Endothelial cell of umbilical vein (primary cell): ENCODE results near the gene PLXDC2. TPM values are rescaled to one million over a fixed set of nuclear protein-coding genes. Genes with fewer than 3 reads are reported as not detected.

Experiments
- BruUV-seq: library from RNA; stranded (reverse); fragments of 400-500 nt; replicated peaks from 2 replicates; lab custom pipeline; 2021; lab: Mats Ljungman, UMichigan
- CTCF ChIA-PET: fragments of 300-600, 350-600 bp; sonication (Branson Sonifier 250); formaldehyde crosslinking; loops from one replicate; lab custom pipeline; 2021; ENCODE audit warnings: antibody characterized with exemption, inconsistent platforms; lab: Charles Lee
- POLR2A ChIA-PET: fragments of 300-600, 350-600 bp; sonication (Branson Sonifier 250); formaldehyde crosslinking; loops from one replicate; lab custom pipeline; 2021; ENCODE audit warnings: antibody characterized with exemption, inconsistent platforms; lab: Charles Lee
- DNase-seq: peaks from one replicate; pipeline ENCODE4 v3.0.0-alpha.2; 2011; ENCODE audit warnings: low read depth, low spot score
- FAIRE-seq: peaks from 2 replicates; lab custom pipeline; 2011; peaks lifted over from hg19 to GRCh38; lab: Jason Lieb, UNC
- H2AFZ ChIP-seq: 2 replicates; pipeline ENCODE4 v1.6.0; 2012; ENCODE audit warnings: low read depth, low read length, control low read depth, inconsistent platforms
- H3K27ac ChIP-seq: 2 replicates; pipeline ENCODE4 v1.5.1; 2011; ENCODE audit warnings: low read depth, mild to moderate bottlenecking, control low read depth, low read length, moderate library complexity; ENCODE audit not compliant: insufficient read depth
- H3K27me3 ChIP-seq, 2 experiments: 2 replicates each; pipeline versions ENCODE4 v1.6.0 to v1.6.1; 2011; ENCODE audit warnings: low read length in 2 of 2, mixed read lengths in 1 of 2; ENCODE audit not compliant: control insufficient read depth in 2 of 2, insufficient read depth in 2 of 2
- H3K36me3 ChIP-seq, 2 experiments: 2 replicates in 1 of 2; 3 replicates in 1 of 2; pipeline ENCODE4 v1.5.1; 2011; ENCODE audit warnings: low read length in 2 of 2, mild to moderate bottlenecking in 1 of 2, moderate library complexity in 1 of 2; ENCODE audit not compliant: control insufficient read depth in 2 of 2, insufficient read depth in 2 of 2; ENCODE audit errors: extremely low read depth in 1 of 2
- H3K4me1 ChIP-seq: 3 replicates; pipeline ENCODE4 v1.5.1; 2011; ENCODE audit warnings: mild to moderate bottlenecking, low read length; ENCODE audit not compliant: control insufficient read depth, insufficient read depth; ENCODE audit errors: extremely low read depth
- H3K4me2 ChIP-seq: 2 replicates; pipeline ENCODE4 v1.6.1; 2011; ENCODE audit warnings: low read length, control low read depth, mixed read lengths; ENCODE audit not compliant: insufficient read depth
- H3K4me3 ChIP-seq, 3 experiments: fragments of 200-600 bp in 1 of 3; sonication (generic), shearing (Covaris generic) in 1 of 3; replicated peaks in 1 of 3; 2 replicates each; pipeline ENCODE4 v1.5.1; 2011 to 2016; ENCODE audit warnings: control low read depth in 3 of 3, low read length in 3 of 3, mild to moderate bottlenecking in 2 of 3, inconsistent platforms in 1 of 3, low read depth in 1 of 3, moderate library complexity in 1 of 3; ENCODE audit not compliant: insufficient read depth in 1 of 3
- H3K79me2 ChIP-seq: 2 replicates; pipeline ENCODE4 v1.6.0; 2012; ENCODE audit warnings: low read length, inconsistent platforms; ENCODE audit not compliant: control insufficient read depth, insufficient read depth
- H3K9ac ChIP-seq: replicated peaks from 2 replicates; pipeline ENCODE3; 2011; ENCODE audit warnings: low read length, control low read depth; ENCODE audit not compliant: insufficient read depth; ENCODE audit errors: extremely low read depth
- H3K9me1 ChIP-seq: replicated peaks from 3 replicates; pipeline ENCODE4 v1.6.0; 2011; ENCODE audit warnings: mild to moderate bottlenecking, low read length; ENCODE audit not compliant: control insufficient read depth, insufficient read depth; ENCODE audit errors: extremely low read depth
- H3K9me3 ChIP-seq: replicated peaks from 2 replicates; pipeline ENCODE4 v1.5.1; 2012; ENCODE audit warnings: low read length, inconsistent platforms; ENCODE audit not compliant: control insufficient read depth, insufficient read depth
- H4K20me1 ChIP-seq: replicated peaks from 2 replicates; pipeline ENCODE3; 2011; ENCODE audit warnings: mild to moderate bottlenecking, low read length; ENCODE audit not compliant: control insufficient read depth, insufficient read depth; ENCODE audit errors: extremely low read depth
- CTCF ChIP-seq, 2 donors: IDR thresholded peaks; 1 replicate in 1 of 2; 2 replicates in 1 of 2; pipeline ENCODE4 v1.5.1; 2011; ENCODE audit warnings: low read length in 2 of 2, mild to moderate bottlenecking in 2 of 2, moderate library complexity in 2 of 2, control low read depth in 1 of 2, inconsistent platforms in 1 of 2, low read depth in 1 of 2; ENCODE audit not compliant: insufficient read depth in 1 of 2; ENCODE audit errors: extremely low read depth in 1 of 2
- EZH2 ChIP-seq: IDR thresholded peaks from 2 replicates; pipeline ENCODE4 v1.6.1; 2012; ENCODE audit warnings: borderline replicate concordance, low read depth, mild to moderate bottlenecking, moderate library complexity, low read length, inconsistent platforms; ENCODE audit not compliant: severe bottlenecking
- FOS ChIP-seq: IDR thresholded peaks from 2 replicates; pipeline ENCODE4 v1.6.1; 2011; ENCODE audit warnings: mild to moderate bottlenecking, low read length, moderate library complexity, borderline replicate concordance; ENCODE audit not compliant: insufficient read depth
- GATA2 ChIP-seq: IDR thresholded peaks from 2 replicates; pipeline ENCODE4 v1.7.0; 2011; ENCODE audit warnings: low read depth, mild to moderate bottlenecking, moderate library complexity, mixed read lengths, low read length; ENCODE audit not compliant: insufficient read length, insufficient read depth
- JUN ChIP-seq: IDR thresholded peaks from 2 replicates; pipeline ENCODE4 v1.6.1; 2011; ENCODE audit warnings: borderline replicate concordance, low read depth; ENCODE audit not compliant: insufficient read length, insufficient read depth
- MAX ChIP-seq: IDR thresholded peaks from 2 replicates; pipeline ENCODE4 v1.6.1; 2011; ENCODE audit not compliant: insufficient read depth, insufficient read length
- MYC ChIP-seq: IDR thresholded peaks from one replicate; pipeline ENCODE4 v1.6.1; 2011; ENCODE audit warnings: mild to moderate bottlenecking, low read depth, low read length
- POLR2A ChIP-seq: IDR thresholded peaks from 2 replicates; pipeline ENCODE4 v1.6.1; 2012; ENCODE audit warnings: low read depth, mild to moderate bottlenecking, control low read depth, low read length
- POLR2AphosphoS5 ChIP-seq: IDR thresholded peaks from 2 replicates; pipeline ENCODE4 v1.6.1; 2012; ENCODE audit warnings: low read depth, mild to moderate bottlenecking, control low read depth, low read length, moderate library complexity; ENCODE audit not compliant: insufficient read depth
- dilution Hi-C: fragments of 300-500 bp; cut with MboI; formaldehyde crosslinking; loops from one replicate; pipeline ENCODE4 v1.15.0; 2019; ENCODE audit warnings: low sequenced_read_pairs; ENCODE audit not compliant: extremely low pct_ligation_motif_present
- intact Hi-C: fragments of 100-400 bp; cut with micrococcal nuclease; formaldehyde crosslinking; loops from one replicate; pipeline ENCODE4 v1.10.0; 2022
- polyA plus RNA-seq, 4 experiments: library from polyadenylated mRNA; depleted of rRNA in 3 of 4; stranded (reverse) in 3 of 4; unstranded in 1 of 4; fragments of >200 nt; gene quantifications; 2 replicates each; pipeline versions ENCODE4 v1.2.1 to v1.2.3, GENCODE V29; 2011 to 2012; ENCODE audit warnings: missing spikeins in 1 of 4
- total RNA-seq: library from RNA; stranded (reverse); gene quantifications from 2 replicates; pipeline ENCODE4 v1.2.3, GENCODE V29; 2021

PLXDC2 gene
- total and polyA plus RNA-seq, 2 donors (not counting 3 experiments of a cell fraction or from before 2014, with no cell fraction given), result 0.32 to 1.2 TPM

GRCh38 chr10:19904202-19904661, 88.0 kb downstream of the PLXDC2 start:
- Histone ChIP-seq H3K9me1 (no peaks in the 10 kb centered on the region), H3K27me3 (no peaks in the 10 kb centered on the region), H3K4me2 (no peak overlapping the region), H2AFZ (no peak overlapping the region), H3K9ac (no peak overlapping the region), H3K79me2 (no peaks in the 10 kb centered on the region), H3K4me3 (no peak overlapping the region), H3K9me3 (no peaks in the 10 kb centered on the region), H3K36me3 (no peaks in the 10 kb centered on the region), H3K4me1 (no peaks in the 10 kb centered on the region), H3K27ac (no peak overlapping the region), H4K20me1 (no peaks in the 10 kb centered on the region)
- no peak for DNase-seq
- intact Hi-C loops (no loop called here), dilution Hi-C loops (no loop called here)
- FAIRE-seq, result no peak
- BruUV-seq, result no TSS peak
- ChIA-PET POLR2A (no interaction called here), CTCF (no interaction called here)
- TF ChIP-seq EZH2 (no peak), MYC (no peak), CTCF (IDR thresholded peaks at IDR 0.05; ENCODE audit: extremely low read depth in 1 of 2, insufficient read depth in 1 of 2, low read depth in 1 of 2, low read length in 2 of 2) (no peak), POLR2AphosphoS5 (no peak), FOS (no peak), GATA2 (no peak), JUN (no peak), MAX (no peak), POLR2A (no peak)
